ENCODE results near the gene PRRC2C.

GRCh38 chr1:171455967-171456366 is 29.4 kb upstream of the PRRC2C start:
- TF ChIP-seq, protein P1, sequence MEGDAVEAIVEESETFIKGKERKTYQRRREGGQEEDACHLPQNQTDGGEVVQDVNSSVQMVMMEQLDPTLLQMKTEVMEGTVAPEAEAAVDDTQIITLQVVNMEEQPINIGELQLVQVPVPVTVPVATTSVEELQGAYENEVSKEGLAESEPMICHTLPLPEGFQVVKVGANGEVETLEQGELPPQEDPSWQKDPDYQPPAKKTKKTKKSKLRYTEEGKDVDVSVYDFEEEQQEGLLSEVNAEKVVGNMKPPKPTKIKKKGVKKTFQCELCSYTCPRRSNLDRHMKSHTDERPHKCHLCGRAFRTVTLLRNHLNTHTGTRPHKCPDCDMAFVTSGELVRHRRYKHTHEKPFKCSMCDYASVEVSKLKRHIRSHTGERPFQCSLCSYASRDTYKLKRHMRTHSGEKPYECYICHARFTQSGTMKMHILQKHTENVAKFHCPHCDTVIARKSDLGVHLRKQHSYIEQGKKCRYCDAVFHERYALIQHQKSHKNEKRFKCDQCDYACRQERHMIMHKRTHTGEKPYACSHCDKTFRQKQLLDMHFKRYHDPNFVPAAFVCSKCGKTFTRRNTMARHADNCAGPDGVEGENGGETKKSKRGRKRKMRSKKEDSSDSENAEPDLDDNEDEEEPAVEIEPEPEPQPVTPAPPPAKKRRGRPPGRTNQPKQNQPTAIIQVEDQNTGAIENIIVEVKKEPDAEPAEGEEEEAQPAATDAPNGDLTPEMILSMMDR (IDR thresholded peaks at IDR 0.05 in 8 of 11, conservative IDR thresholded peaks at IDR 0.05 in 3 of 11), result no peak
- TF ChIP-seq POLR2A (IDR thresholded peaks at IDR 0.05), result no peak
